SK-N-MC (cell line): ENCODE results near the gene RNU1-2.
"Not testable (repeated sequence)": the region's sequence is repeated elsewhere in the genome, so short reads cannot be mapped to it uniquely, and the experiment has no call there.

Experiments
- EZH2 ChIP-seq: fragments of 200-600 bp; sonication (generic); IDR thresholded peaks from one replicate; pipeline ENCODE4 v1.6.1; 2017; ENCODE audit warnings: antibody characterized with exemption
- POLR2AphosphoS5 ChIP-seq: IDR thresholded peaks from 2 replicates; pipeline ENCODE4 v1.6.1; 2012; ENCODE audit warnings: mild to moderate bottlenecking, low read depth, low read length, borderline replicate concordance

- TF ChIP-seq EZH2, POLR2AphosphoS5: not testable (repeated sequence)
These were observed 33.4 kb upstream of the RNU1-2 start for GRCh38 chr1:16862415-16862814.
